CD4-positive, alpha-beta T cell treated with Interleukin-4 for 1 hour (primary cell): ENCODE results near the gene SSU72.
"Not testable (repeated sequence)": the region's sequence is repeated elsewhere in the genome, so short reads cannot be mapped to it uniquely, and the experiment has no call there.

ENCODE experiments used
- DNase-seq, 2 donors: peaks; one replicate each; pipeline ENCODE4 v3.0.0-alpha.2; 2020 to 2022

SSU72 gene

GRCh38 chr1:1609822-1610485 lies 35.3 kb upstream of the SSU72 start:
- DNase-seq = no peak

GRCh38 chr1:1606232-1606631 lies 31.6 kb upstream of the SSU72 start:
- no peak for DNase-seq

DNA sequence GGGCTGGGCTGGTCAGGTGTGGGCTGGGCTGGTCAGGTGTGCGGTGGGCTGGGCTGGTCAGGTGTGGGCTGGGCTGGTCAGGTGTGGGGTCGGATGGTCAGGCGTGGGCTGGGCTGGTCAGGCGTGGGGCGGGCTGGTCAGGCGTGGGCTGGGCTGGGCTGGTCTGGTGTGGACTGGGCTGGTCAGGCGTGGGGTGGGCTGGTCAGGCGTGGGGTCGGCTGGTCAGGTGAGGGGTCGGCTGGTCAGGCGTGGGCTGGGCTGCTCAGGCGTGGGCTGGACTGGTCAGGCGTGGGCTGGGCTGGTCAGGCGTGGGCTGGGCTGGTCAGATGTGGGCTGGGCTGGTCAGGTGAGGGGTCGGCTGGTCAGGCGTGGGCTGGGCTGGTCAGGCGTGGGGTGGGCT lies 31.1 kb upstream of the SSU72 start:
- DNase-seq = no peak

DNA sequence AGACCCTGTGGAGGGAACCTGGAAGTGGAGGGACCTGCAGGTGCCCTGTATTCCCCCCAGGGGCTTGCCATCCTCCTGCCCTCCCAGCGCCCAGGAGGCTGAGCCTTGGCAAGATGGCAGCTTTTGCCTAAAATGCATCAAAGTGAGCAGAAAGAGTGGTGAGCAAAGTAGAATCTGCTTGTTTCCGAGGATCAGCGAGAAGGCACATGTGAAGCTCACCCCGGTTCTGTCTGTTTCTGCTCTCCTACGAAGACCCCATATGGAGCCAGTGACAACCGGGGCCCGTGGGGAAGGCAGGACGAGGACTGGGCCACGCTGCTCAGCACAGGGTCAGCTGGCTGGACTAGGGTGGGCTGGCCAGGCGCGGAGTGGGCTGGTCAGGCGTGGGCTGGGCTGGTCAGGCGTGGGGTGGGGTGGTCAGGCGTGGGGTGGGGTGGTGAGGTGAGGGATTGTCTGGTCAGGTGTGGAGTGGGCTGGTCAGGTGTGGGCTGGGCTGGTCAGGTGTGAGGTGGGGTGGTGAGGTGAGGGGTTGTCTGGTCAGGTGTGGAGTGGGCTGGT lies 30.4 kb upstream of the SSU72 start:
- DNase-seq = no peak

GRCh38 chr1:1604374-1605033 lies 29.8 kb upstream of the SSU72 start:
- no peak for DNase-seq

GRCh38 chr1:1603671-1604373 lies 29.2 kb upstream of the SSU72 start:
- DNase-seq = no peak

DNA sequence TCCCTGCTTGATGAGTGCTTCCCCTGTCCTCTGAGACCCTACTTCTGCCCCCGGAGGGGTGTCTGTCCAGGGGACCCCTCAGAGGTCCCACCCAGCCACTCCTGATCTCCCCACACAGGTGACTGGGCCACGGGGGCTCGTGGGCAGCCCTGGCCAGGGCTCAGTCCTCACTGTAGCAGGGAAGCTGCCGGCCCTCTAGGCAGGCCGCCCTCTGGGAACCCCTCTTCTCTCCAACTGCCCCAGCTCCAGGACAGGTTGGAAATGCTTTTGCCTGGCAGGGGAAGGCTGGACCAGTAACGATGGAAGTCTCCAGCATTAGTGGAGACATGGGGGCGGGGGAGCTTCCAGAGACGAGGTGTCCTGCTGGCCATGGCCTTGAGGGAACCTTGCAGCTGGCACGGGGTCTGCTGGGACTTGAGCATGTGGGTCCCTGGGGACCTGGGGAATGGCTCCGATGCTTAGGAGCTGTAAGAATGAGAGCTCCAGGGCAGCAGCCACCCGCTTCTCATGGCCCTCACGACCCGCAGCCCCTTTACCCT lies 28.4 kb upstream of the SSU72 start:
- no peak for DNase-seq

GRCh38 chr1:1602304-1602967 lies 27.8 kb upstream of the SSU72 start:
- DNase-seq = no peak

DNA sequence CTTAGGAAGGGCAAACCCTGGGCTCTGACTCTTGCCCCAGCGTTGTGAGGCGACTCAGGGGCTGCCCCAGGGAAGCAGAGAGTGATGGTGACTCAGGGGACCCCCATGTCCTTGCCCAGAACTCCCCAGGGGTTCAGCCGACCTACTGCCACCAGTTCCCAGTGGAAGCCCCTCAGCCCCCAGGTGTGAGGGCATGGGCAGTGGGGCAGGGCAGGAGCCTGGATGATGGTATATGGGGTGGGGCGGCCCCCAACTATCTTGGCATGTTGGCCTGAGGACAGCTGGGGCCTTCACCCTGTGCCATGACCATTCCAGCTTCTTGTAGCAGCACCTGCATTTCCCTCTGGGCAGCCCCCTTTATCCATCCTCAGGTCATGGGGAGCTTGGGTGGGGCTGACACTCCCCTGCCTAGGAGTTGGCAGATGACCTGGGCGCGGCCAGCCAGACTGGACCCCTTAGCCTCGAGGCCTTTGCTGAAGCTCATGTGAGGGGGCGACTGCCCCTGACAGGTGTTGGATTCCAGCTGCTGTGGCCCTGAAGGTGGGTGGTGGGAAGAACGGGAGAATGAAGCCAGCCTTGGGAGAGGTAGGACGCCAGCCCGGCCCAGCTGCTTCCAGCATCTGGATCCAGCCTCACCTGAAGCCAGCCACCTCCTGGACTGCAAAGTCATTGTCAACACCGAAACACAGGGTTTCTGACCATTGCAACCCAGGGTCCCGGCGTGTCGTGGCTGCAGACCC lies 27.1 kb upstream of the SSU72 start:
- no peak for DNase-seq

- DNase-seq = no peak
These were observed 26.3 kb upstream of the SSU72 start for GRCh38 chr1:1600861-1601563.

DNA sequence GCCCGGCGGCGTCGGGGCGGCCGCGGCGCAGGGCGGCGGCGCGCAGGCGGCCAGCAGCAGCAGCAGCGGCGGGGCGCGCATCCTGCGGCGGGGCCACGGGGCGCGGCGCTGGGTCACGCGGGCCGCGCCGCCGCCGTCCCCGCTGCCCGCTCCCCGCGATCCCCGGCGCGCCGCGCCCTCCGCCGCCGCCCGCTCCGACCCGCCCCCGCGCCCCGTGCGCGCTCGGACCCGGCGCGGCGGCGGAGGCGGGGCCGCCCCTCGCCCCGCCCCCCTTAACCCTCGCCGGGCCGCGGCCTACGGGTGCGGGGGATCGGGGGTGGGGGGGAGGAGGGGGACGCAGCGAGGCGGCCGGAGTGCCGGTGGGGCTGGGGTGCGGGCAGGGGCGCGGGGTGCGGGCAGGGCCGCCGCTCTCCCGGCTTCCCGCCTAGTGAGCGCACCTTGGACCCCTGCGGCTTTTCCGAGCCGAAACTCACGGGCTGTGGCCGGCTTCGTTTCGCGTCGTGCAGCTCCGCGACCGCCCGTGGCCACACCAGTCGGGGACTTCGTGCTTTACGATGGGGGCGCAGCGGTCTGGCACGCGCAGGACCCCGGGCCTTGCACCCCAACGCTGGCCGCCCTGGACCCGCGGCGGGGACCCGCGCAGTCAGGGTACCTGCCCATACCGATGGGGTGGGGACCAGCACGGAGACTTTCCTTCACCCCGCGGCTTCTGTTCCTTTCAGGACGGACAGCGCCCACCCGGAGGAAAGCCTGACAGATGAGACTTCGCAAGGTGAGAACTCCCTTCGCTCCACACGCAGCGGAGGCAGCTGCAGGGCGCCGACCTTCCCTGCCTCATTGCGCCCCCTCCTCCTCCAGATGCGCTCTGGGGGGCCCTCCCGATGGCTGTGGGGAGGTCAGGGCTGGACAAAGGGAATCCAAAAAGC lies 25.5 kb upstream of the SSU72 start, which contains the start of gene FNDC10:
Gene FNDC10 (minus strand): TSS at position 201 of the 926 bp plus-strand sequence. CDS start 120 bp downstream, at position 81.
- DNase-seq = no peak

- peak; percentile 19 to 34 for DNase-seq
These were observed 24.6 kb upstream of the SSU72 start for GRCh38 chr1:1599030-1599934.

DNA sequence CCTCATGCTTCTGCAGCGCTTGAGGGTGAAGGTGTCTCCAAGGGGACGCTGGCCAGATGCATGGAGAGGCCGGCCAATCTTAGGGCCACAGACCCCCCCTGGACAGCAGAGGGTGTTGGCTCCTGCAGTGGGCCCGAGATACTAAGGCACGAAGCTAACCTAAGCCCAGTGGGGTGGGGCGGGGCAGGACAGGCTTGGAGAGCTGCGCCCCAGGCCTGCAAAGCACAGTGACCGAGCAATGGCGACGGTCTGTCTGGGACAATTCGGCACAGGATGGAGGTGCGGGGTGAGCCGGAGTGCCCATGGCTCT lies 24.0 kb upstream of the SSU72 start:
- no peak for DNase-seq

GRCh38 chr1:1598051-1598719 lies 23.5 kb upstream of the SSU72 start:
- no peak for DNase-seq

DNA sequence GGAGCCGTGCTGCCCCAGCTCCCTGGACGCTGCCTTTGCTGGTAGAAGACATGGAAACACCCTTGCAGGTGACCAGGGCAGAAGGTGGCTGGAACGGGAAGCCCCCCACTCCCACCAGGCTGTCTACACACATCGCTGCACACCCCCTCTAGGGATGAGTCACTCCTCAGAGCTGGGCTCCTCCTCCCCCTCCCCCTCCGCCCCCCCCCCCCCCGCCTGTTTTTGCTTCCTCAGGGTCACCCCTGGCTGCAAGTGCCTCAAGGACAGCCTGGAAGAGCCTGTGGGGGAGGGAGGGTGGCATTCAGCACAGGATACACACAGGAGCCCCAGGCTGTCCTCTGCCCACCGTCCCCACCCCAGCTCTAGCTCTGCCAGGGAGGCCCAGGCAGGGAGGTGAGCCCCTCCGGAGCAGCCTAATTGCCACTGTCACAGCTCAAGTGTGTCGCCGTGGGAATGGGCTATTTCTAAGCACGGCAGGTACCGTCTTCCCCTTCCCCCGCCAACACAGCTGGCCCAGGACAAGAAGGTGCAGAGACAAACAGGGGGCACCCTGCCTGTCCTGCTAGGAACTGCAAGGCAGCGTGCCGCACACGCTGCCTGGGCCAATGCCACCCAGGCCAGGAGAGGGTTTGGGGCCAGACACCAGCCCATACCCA lies 22.7 kb upstream of the SSU72 start:
- DNase-seq = no peak

- no peak for DNase-seq
These were observed 22.0 kb upstream of the SSU72 start for GRCh38 chr1:1596493-1597274.

GRCh38 chr1:1595341-1595740 lies 20.7 kb upstream of the SSU72 start:
- not testable (repeated sequence) for DNase-seq
